DLD1 (cell line): ENCODE measurements around the gene WDR88.
"Not testable (repeated sequence)": the region's sequence is repeated elsewhere in the genome, so short reads cannot be mapped to it uniquely, and the experiment has no call there.

Source experiments
- in situ Hi-C: cut with HindIII; loops from 2 replicates; pipeline ENCODE4 v1.10.0; 2017; ENCODE audit warnings: low sequenced_read_pairs

Gene WDR88

DNA sequence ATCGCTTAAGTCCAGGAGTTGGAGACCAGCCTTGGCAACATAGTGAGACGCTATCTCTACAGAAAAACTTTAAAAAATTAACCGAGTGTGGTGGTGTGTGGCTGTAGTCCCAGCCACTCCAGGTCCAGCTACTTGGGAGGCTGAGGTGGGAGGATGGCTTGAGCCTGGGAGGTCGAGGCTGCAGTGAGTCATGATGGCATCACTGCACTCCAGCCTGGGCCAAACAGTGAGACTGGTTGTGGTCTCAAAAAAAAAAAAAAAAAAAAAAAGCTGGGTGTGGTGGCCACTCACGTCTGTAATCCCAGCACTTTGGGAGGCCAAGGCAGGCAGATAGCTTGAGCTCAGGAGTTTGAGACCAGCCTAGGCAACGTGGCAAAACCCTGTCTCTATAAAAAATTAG is 34.1 kb downstream of the WDR88 start:
- in situ Hi-C loops: loop anchor here (10.0 kb wide), 1 partner anchor 129 kb away; no protein-coding TSS in a partner anchor

GRCh38 chr19:33167438-33167837 is 35.5 kb downstream of the WDR88 start:
- in situ Hi-C loops: loop anchor here (10.0 kb wide), 1 partner anchor 127 kb away; no protein-coding TSS in a partner anchor

- in situ Hi-C loops: loop anchor here (10.0 kb wide), 1 partner anchor 126 kb away; no protein-coding TSS in a partner anchor
These were observed 36.6 kb downstream of the WDR88 start for GRCh38 chr19:33168528-33168927.

DNA sequence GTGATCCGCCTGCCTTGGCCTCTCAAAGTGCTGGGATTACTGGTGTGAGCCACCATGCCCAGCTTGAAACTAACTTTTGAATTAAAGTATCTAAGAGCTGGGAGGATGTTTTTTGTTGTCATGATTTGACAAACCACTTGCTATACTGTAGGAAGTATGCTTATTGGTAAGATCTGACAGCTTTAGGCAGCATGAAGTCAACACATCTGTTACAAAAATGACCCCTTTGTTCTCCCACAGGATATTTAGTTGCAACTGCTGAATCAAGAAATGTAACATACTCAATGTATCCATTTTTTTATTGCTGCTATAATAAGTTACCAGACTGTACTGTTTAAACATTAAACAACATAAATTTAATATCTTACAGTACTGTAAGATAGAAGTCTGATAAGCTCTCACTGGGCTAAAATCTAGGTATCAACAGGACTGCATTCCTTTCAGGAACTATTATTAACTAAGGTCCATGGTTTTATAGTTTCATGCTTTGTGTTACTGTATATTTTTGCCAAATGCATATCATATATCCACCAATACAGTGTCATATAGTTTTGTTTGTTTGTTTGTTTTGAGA is 39.4 kb downstream of the WDR88 start:
- in situ Hi-C loops: no loop called here

GRCh38 chr19:33171916-33172359 is 40.0 kb downstream of the WDR88 start:
- in situ Hi-C loops: no loop called here

DNA sequence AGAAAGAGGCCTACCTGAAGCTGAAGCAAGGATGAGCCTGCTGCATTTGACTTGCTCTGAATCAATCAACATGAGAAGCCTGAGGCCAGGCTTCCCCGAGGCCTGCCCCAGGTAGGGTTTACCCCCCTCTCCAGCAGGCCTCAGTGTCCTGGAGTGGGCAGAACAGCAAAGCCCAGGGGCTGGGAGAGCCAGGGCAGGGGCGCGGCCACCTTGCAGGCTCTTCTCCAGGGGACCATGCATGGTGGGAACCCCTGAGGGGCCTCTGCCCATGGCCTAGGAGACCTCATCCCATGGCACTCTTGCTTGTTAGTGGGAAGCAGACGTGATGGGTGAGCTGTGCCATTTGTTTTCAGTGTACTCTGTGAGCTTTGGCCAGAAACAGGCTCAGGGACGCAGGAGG is 42.3 kb downstream of the WDR88 start:
- in situ Hi-C loops: no loop called here

GRCh38 chr19:33175156-33175782 is 43.4 kb downstream of the WDR88 start:
- in situ Hi-C loops: no loop called here

GRCh38 chr19:33175886-33176669 is 44.2 kb downstream of the WDR88 start:
- in situ Hi-C loops: no loop called here

- in situ Hi-C loops: no loop called here
These were observed 44.9 kb downstream of the WDR88 start for GRCh38 chr19:33176670-33177416.

- in situ Hi-C loops: no loop called here
These were observed 45.6 kb downstream of the WDR88 start for GRCh38 chr19:33177417-33177979.

DNA sequence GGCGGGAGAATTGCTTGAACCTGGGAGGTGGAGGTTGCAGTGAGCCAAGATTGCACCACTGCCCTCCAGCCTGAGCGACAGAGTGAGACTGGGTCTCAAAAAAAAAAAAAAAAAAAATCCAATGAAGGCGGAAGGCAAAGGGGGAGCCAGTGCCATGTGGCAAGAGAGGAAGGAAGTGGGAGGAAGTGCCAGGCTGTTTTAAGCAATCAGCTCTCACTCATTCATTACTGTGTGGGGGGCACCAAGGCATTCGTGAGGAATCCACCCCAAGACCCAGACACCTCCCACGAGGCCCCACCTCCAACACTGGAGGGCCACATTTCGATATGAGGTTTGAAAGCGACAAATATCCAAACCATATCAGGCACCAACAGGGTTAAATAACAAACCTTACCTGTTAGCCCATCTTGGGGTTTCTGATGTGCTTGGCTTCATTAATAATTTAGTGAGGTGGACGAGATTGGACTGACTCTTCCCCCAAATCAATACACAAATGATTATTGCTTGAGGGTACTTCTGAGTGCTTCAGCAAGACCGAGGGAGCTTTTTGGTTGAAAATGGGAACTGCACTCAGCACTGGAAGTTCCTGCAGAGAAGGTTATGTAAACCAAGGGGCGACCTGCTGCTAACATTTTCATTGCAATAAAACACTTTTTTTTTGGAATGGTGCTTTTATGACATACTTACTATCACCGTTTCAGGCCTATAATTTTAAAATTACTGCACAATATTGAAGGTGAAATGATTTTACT is 54.7 kb downstream of the WDR88 start:
- in situ Hi-C loops: no loop called here

GRCh38 chr19:33187183-33187540 is 55.2 kb downstream of the WDR88 start:
- in situ Hi-C loops: no loop called here

- in situ Hi-C loops: no loop called here
These were observed 57.5 kb downstream of the WDR88 start for GRCh38 chr19:33189453-33189852.

- in situ Hi-C loops: not testable (repeated sequence)
These were observed 59.2 kb downstream of the WDR88 start for GRCh38 chr19:33191092-33191491.

DNA sequence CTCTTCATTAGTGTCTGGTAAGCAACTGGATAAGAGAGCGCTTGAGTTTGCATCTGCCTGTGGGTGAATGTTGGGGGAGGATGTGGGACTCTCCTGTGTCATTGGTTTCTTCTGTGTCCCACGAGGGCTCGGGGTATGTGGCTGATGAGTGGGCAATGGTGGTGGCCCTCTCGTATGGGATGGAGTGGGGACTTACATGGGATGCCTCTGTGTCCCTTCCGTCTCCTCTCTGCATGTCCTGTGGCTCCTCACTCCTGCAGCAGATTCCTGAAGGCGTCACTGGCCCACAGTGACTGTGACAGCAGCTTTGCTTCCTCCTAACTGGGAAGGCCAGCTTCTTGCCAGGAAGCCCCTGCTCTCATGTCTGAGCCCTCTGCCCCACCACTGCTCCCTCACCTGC is 59.6 kb downstream of the WDR88 start:
- in situ Hi-C loops: no loop called here

- in situ Hi-C loops: no loop called here
These were observed 60.1 kb downstream of the WDR88 start for GRCh38 chr19:33192010-33192409.

- in situ Hi-C loops: no loop called here
These were observed 61.5 kb downstream of the WDR88 start for GRCh38 chr19:33193269-33193864.

- in situ Hi-C loops: no loop called here
These were observed 62.0 kb downstream of the WDR88 start, which contains the start of gene LRP3 for GRCh38 chr19:33193865-33194362. LRP3 (plus strand) TSS chr19:33194330; CDS start chr19:33194786, 456 bp downstream.

DNA sequence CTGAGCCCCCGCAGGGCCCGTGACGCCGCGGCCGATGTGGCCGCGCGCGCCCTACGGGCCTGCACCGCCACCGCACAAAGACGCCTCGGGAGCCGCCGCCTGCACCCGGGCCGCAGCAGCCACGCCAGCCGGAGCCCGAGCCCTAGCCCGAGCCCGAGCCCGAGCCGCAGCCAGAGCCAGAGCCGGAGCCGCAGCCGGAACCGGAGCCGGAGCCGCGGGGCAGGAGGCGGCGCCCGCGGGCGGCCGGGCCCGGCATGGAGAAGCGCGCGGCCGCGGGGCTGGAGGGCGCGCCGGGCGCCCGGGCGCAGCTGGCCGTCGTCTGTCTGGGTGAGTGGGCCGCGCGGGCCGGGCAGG is 62.6 kb downstream of the WDR88 start:
- in situ Hi-C loops: no loop called here
